Stimulated activated effector memory CD8-positive, alpha-beta T cell treated with anti-CD3 and anti-CD28 coated beads, Interleukin-12 subunit alpha, Interleukin-12 subunit beta, amount 100 ng/mL, for 72 hours (primary cell): ENCODE data around the gene ESPL1.
"Not testable (repeated sequence)": the region's sequence is repeated elsewhere in the genome, so short reads cannot be mapped to it uniquely, and the experiment has no call there.

ENCODE experiments used
- ATAC-seq: fragments of 150-1000 bp; cut with Tn5 transposase; 2 replicates; pipeline ENCODE4 v1.10.0; 2021
- DNase-seq, 2 donors: peaks; one replicate each; pipeline ENCODE4 v3.0.0; 2021 to 2022; ENCODE audit warnings: low spot score in 2 of 2
- H3K27ac Mint-ChIP-seq: one replicate; pipeline ENCODE4 v1.8.0; 2022; ENCODE audit warnings: mild to moderate bottlenecking, mixed read lengths
- H3K36me3 Mint-ChIP-seq: one replicate; pipeline ENCODE4 v1.8.0; 2022; ENCODE audit warnings: mild to moderate bottlenecking, mixed read lengths
- H3K4me1 Mint-ChIP-seq: one replicate; pipeline ENCODE4 v1.8.0; 2022; ENCODE audit warnings: mixed read lengths
- H3K4me3 Mint-ChIP-seq: one replicate; pipeline ENCODE4 v1.8.0; 2022; ENCODE audit warnings: mild to moderate bottlenecking, mixed read lengths
- H3K9me3 Mint-ChIP-seq: one replicate; pipeline ENCODE4 v1.8.0; 2022; ENCODE audit warnings: mixed read lengths

Gene ESPL1

GRCh38 chr12:53326460-53327185, 58.5 kb downstream of the ESPL1 start:
- Mint-ChIP-seq H3K27ac (no peak overlapping the region), H3K9me3 (no peaks in the 10 kb centered on the region), H3K36me3 (peaks cover 6% of the 10 kb centered on the region), H3K4me1 (peaks cover 20% of the 10 kb centered on the region), H3K4me3 (peak overlapping the region; percentile 77)
- DNase-seq (no peak), ATAC-seq (no peak)

GRCh38 chr12:53327435-53328042, 59.4 kb downstream of the ESPL1 start:
- ATAC-seq (no peak), DNase-seq (no peak)
- H3K36me3 Mint-ChIP-seq, result peaks cover 6% of the 10 kb centered on the region
- H3K4me1 Mint-ChIP-seq, result peaks cover 17% of the 10 kb centered on the region
- H3K4me3 Mint-ChIP-seq, result no peak overlapping the region
- H3K9me3 Mint-ChIP-seq, result no peaks in the 10 kb centered on the region
- H3K27ac Mint-ChIP-seq, result no peak overlapping the region

DNA sequence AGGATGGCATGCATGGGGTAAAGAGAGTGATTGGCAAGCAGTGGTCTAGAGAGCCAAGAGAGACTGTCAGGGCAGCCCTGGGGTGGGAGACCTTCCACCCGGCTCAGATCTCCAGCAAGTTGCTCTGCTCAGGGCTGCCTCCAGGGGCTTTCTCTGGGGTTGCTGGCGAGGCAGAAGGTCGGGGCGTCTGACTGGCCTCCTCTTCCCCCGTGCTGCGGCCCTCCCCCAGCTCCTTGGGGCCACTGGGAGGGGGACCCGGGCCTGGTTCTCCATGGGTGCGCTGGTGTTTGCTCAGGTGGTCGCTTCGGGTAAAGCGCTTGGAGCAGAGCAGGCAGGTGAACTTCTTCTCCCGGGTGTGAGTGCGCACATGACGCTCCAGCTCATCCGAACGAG, 59.9 kb downstream of the ESPL1 start:
- Mint-ChIP-seq H3K4me1 (peaks cover 17% of the 10 kb centered on the region), H3K36me3 (peaks cover 6% of the 10 kb centered on the region), H3K27ac (no peak overlapping the region), H3K9me3 (no peaks in the 10 kb centered on the region), H3K4me3 (no peak overlapping the region)
- no peak for DNase-seq
- no peak for ATAC-seq

DNA sequence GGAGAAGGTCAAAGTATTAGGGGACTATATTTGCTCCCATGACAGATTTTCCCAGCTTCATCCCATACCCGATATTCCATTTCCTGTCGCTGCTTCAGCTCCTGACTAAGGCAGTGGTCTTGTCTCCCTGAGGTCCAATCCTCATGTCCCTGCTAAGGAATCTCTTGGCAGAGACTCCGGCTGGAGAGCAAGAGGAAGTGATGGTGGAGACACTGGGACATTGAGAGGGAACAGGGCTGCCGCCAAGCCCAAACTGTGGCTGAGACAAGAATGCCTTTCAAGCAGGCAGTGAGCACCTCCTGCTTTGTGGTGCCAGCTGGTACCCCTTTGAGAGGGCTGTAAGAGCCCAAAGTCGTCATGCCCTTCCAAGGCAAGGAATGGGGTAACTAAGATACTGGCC, 62.6 kb downstream of the ESPL1 start:
- Mint-ChIP-seq H3K4me1 (peaks cover 4% of the 10 kb centered on the region), H3K36me3 (no peaks in the 10 kb centered on the region), H3K27ac (no peak overlapping the region), H3K9me3 (no peaks in the 10 kb centered on the region), H3K4me3 (no peak overlapping the region)
- DNase-seq, result no peak
- no peak for ATAC-seq

DNA sequence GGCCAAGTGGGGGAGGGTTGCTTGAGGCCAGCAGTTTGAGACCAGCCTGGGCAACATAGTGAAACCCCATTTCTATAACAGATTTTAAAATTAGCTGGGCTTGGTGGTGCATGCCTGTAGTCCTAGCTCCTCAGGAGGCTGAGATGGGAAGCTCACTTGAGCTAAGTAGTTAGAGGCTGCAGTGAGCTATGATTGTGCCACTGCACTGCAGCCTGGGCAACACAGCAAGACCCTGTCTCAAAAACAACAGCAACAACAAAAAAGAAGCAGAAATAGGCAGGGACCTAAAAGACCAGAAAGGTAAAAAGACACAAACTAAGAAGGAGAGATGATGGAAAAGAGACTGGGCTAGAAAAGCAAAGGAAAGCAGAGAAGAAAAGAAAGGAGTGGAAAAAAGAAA, 64.2 kb downstream of the ESPL1 start:
- H3K36me3 Mint-ChIP-seq, DNase-seq, H3K4me1 Mint-ChIP-seq, H3K9me3 Mint-ChIP-seq, ATAC-seq, H3K4me3 Mint-ChIP-seq: not testable (repeated sequence)
- H3K27ac Mint-ChIP-seq, result peak overlapping the region; percentile 45

- Mint-ChIP-seq H3K9me3 (no peaks in the 10 kb centered on the region), H3K4me3 (no peak overlapping the region), H3K4me1 (peaks cover 4% of the 10 kb centered on the region), H3K27ac (peak overlapping the region; percentile 45), H3K36me3 (no peaks in the 10 kb centered on the region)
- no peak for DNase-seq
- ATAC-seq, result no peak
These were observed 64.6 kb downstream of the ESPL1 start for GRCh38 chr12:53332744-53333143.

DNA sequence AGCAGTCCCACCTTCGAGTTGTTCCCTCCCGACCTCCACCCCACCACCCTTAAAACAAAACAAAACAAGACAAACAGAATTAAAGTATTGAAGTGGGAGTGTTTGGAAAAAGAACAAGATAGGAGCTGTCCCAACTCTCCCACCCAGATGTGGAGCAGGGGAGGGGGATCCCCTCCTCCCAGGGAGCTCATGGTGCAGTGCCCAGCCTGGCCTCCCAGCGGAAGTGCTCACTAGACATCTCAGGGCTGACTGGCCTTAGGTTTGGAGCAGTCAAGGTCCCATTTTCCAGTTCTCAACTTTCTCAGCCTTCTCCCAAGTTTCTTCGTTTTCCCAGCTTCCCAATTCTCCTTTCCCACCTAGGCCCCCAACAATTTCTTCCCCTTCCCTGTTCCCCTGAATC, 65.2 kb downstream of the ESPL1 start:
- ATAC-seq, result no peak
- H3K36me3 Mint-ChIP-seq, result peaks cover 2% of the 10 kb centered on the region
- DNase-seq, result no peak
- peaks cover 9% of the 10 kb centered on the region for H3K4me1 Mint-ChIP-seq
- H3K27ac Mint-ChIP-seq, result peak overlapping the region; percentile 15
- no peak overlapping the region for H3K4me3 Mint-ChIP-seq
- H3K9me3 Mint-ChIP-seq, result no peaks in the 10 kb centered on the region

DNA sequence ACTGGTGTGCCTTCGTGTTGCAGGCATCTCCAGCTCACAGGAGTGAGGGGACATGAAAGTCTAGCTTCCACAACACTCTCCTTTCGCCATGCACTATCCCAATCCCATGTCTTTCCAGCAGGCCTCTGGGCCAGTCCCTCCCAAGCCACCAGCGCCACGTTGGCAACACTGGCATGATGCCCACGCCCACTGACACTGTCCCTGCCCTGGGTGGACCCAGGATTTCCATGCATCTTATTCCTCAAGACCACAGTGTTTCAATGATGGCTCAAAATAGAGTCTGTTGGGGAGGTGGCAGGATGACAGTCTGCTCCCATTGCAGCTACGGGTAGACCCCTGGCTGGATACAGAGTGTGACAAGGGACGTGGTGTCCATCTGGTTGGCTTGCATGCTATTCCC, 65.7 kb downstream of the ESPL1 start:
- H3K36me3 Mint-ChIP-seq, result peaks cover 4% of the 10 kb centered on the region
- H3K4me3 Mint-ChIP-seq, result no peak overlapping the region
- no peaks in the 10 kb centered on the region for H3K9me3 Mint-ChIP-seq
- H3K4me1 Mint-ChIP-seq, result peaks cover 11% of the 10 kb centered on the region
- H3K27ac Mint-ChIP-seq, result peak overlapping the region; percentile 15
- DNase-seq (no peak), ATAC-seq (no peak)

DNA sequence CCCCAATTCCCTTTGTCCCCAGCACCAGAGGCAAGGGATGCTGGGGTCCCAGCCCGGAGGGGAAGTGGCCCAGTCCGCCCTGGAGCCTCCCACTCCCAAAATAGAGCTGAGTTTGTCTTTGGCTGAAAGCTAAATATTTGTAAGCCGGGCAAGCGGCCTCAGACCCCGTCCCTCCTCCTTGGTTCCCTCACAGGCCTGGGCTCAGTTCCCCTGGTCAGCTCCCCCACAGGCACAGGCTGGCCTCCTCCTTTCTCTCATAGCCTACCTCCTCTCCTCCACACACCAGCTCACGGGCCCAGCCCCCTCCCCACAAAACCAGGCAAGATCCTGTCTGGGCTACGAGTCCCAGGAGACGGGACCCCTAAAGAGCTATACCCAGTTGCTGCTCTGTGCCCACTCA, 66.7 kb downstream of the ESPL1 start:
- Mint-ChIP-seq H3K36me3 (peaks cover 4% of the 10 kb centered on the region), H3K4me3 (no peak overlapping the region), H3K27ac (peak overlapping the region; percentile 76), H3K4me1 (peaks cover 11% of the 10 kb centered on the region), H3K9me3 (no peaks in the 10 kb centered on the region)
- DNase-seq (no peak), ATAC-seq (no peak)

DNA sequence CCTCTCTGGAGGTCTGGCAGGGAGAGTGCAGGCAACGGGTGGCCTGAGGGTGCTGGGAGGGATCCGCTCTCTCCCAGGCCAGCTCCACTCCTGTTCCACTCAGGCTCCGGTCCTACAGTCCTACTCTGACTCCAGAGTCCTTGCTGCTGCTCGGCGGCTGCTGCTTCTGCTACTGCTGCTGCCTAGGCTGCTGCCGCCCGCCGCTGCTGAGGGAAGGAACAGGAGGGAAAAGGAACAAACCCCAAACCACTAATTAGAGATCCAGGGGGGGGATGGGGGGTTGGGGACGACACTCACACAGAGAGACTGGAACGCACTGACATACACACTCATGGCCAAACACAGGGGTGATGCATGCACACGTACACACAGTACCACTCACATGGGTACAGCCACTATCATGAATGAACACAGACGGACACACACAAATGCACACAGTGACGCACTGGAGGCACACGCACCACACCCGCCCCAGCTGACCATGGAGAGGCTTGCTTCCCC, 68.1 kb downstream of the ESPL1 start, which contains the start of gene SP7:
TSS of gene SP7 (minus strand) at position 174 of the 501 bp plus-strand sequence. CDS start 708 bp downstream, outside the sequence.
- ATAC-seq (no peak), DNase-seq (no peak)
- Mint-ChIP-seq H3K27ac (peak within 1 kb of the TSS; percentile 76), H3K4me3 (no peak within 1 kb of the TSS), H3K36me3 (peaks cover 4% of the 10 kb centered on the region), H3K9me3 (no peaks in the 10 kb centered on the region), H3K4me1 (peaks cover 21% of the 10 kb centered on the region)

GRCh38 chr12:53338017-53338416, 69.9 kb downstream of the ESPL1 start:
- ATAC-seq (no peak), DNase-seq (no peak)
- Mint-ChIP-seq H3K27ac (peak overlapping the region; percentile 11), H3K4me3 (no peak overlapping the region), H3K36me3 (peaks cover 4% of the 10 kb centered on the region), H3K4me1 (peaks cover 21% of the 10 kb centered on the region), H3K9me3 (no peaks in the 10 kb centered on the region)

DNA sequence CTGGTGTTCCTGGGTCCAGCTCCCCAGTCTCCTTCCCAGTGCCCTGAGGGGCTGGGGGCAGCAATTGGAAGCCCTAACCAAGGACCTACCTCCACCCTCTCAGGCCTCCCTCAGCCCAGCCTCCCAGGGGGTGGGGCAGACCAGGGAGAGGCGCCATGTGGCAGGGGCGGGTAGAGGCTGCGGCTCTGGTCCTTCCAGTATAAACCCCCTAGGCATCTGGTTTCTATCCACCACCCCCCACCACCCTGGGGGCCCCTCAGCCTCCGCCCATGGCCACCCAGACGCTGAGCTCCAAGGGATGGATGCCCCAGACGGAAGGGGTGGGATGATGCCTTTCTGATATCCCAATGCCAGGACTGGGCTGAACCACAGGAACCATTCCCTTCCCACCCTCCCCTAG, 70.8 kb downstream of the ESPL1 start:
- DNase-seq (no peak), ATAC-seq (no peak)
- Mint-ChIP-seq H3K27ac (no peak overlapping the region), H3K9me3 (no peaks in the 10 kb centered on the region), H3K36me3 (peaks cover 4% of the 10 kb centered on the region), H3K4me1 (peaks cover 28% of the 10 kb centered on the region), H3K4me3 (no peak overlapping the region)

GRCh38 chr12:53340398-53340797, 72.3 kb downstream of the ESPL1 start:
- no peaks in the 10 kb centered on the region for H3K9me3 Mint-ChIP-seq
- H3K36me3 Mint-ChIP-seq, result peaks cover 4% of the 10 kb centered on the region
- ATAC-seq (no peak), DNase-seq (no peak)
- no peak overlapping the region for H3K4me3 Mint-ChIP-seq
- H3K27ac Mint-ChIP-seq, result peak overlapping the region; percentile 6
- peaks cover 41% of the 10 kb centered on the region for H3K4me1 Mint-ChIP-seq
